ENCODE results near the gene GFM1. TPM values are rescaled to one million over a fixed set of nuclear protein-coding genes. Genes with fewer than 3 reads are reported as not detected.

Gene GFM1
- total and polyA plus RNA-seq, 2 experiments from 2014 or later = 24.5 to 59.9 TPM

- TF ChIP-seq EZH2phosphoT487 (IDR thresholded peaks at IDR 0.05; ENCODE audit: unreplicated experiment) = no peak
- no peak for TF ChIP-seq JUNB (IDR thresholded peaks at IDR 0.05; ENCODE audit: unreplicated experiment)
- TF ChIP-seq STAT1 (IDR thresholded peaks at IDR 0.05; ENCODE audit: unreplicated experiment) = no peak
- TF ChIP-seq, protein P1, sequence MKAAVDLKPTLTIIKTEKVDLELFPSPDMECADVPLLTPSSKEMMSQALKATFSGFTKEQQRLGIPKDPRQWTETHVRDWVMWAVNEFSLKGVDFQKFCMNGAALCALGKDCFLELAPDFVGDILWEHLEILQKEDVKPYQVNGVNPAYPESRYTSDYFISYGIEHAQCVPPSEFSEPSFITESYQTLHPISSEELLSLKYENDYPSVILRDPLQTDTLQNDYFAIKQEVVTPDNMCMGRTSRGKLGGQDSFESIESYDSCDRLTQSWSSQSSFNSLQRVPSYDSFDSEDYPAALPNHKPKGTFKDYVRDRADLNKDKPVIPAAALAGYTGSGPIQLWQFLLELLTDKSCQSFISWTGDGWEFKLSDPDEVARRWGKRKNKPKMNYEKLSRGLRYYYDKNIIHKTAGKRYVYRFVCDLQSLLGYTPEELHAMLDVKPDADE (IDR thresholded peaks at IDR 0.05) = no peak
- no peak for TF ChIP-seq EZH2 (IDR thresholded peaks at IDR 0.05; ENCODE audit: low read depth, unreplicated experiment)
Measured at GRCh38 chr3:158735296-158736033, 91.1 kb downstream of the GFM1 start (continued).

DNA sequence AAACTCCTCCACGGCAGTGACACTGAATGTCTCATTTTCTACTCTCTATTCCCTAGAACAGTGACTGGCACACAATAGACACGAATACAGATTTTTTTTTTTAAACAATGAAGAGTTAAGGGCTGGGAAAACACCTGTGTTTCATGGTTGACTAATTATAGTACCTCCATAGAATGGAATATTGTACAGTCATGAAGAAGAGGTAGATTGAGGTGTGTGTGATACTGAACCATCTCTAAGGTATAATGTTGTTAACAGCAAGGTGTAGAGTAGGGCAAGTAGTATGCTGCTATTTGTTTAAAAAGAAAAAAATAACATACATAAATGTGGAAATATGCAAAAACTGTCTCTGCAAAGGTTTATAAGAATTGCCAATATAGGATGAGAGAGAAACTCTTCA, 93.1 kb downstream of the GFM1 start:
- no peaks in the 10 kb centered on the region for H3K79me2 ChIP-seq (replicated peaks; ENCODE audit: insufficient read depth)
- peaks cover 4% of the 10 kb centered on the region; the same call in 2 of the 3 replicates for H3K9me3 Mint-ChIP-seq
- ATAC-seq = no peak

More for the DNA sequence above, 93.1 kb downstream of the GFM1 start:
- Histone ChIP-seq H3K4me1 (ENCODE audit: insufficient read depth) (no peaks in the 10 kb centered on the region), H3K27ac (ENCODE audit: low read depth) (no peak overlapping the region), H3K27me3 (ENCODE audit: insufficient read depth) (peaks cover 13% of the 10 kb centered on the region; the same call in 1 of the 2 replicates), H3F3A (replicated peaks; ENCODE audit: low read depth) (no peaks in the 10 kb centered on the region), H2AFZ (no peak overlapping the region), H3K36me3 (ENCODE audit: insufficient read depth) (no peaks in the 10 kb centered on the region), H4K20me1 (replicated peaks; ENCODE audit: insufficient read depth) (no peaks in the 10 kb centered on the region), H3K4me2 (no peak overlapping the region), H3K4me3 (no peak overlapping the region), H3K9me2 (ENCODE audit: insufficient read depth) (no peaks in the 10 kb centered on the region)
- Mint-ChIP-seq H3K36me3 (ENCODE audit: low read depth) (peaks cover 5% of the 10 kb centered on the region; the same call in 1 of the 3 replicates), H3K4me1 (no peaks in the 10 kb centered on the region), H3K27me3 (ENCODE audit: insufficient read depth, low read depth, poor library complexity) (peaks cover 10% of the 10 kb centered on the region), H3K27ac (no peak overlapping the region), H3K4me3 (no peak overlapping the region)
- DNase-seq (ENCODE audit: low spot score) = no peak
- TF ChIP-seq STAT1 (IDR thresholded peaks at IDR 0.05; ENCODE audit: unreplicated experiment) (no peak), EZH2 (IDR thresholded peaks at IDR 0.05; ENCODE audit: low read depth, unreplicated experiment) (no peak), EZH2phosphoT487 (IDR thresholded peaks at IDR 0.05; ENCODE audit: unreplicated experiment) (no peak), JUNB (IDR thresholded peaks at IDR 0.05; ENCODE audit: unreplicated experiment) (no peak), ZNF114 (CRISPR knock-in tag; IDR thresholded peaks at IDR 0.05) (no peak), NANOG (IDR thresholded peaks at IDR 0.05; ENCODE audit: borderline replicate concordance) (no peak), REST (IDR thresholded peaks at IDR 0.05; ENCODE audit: unreplicated experiment) (no peak), ZNF331 (CRISPR knock-in tag; IDR thresholded peaks at IDR 0.05; ENCODE audit: low read depth) (no peak)
- TF ChIP-seq, protein P2, sequence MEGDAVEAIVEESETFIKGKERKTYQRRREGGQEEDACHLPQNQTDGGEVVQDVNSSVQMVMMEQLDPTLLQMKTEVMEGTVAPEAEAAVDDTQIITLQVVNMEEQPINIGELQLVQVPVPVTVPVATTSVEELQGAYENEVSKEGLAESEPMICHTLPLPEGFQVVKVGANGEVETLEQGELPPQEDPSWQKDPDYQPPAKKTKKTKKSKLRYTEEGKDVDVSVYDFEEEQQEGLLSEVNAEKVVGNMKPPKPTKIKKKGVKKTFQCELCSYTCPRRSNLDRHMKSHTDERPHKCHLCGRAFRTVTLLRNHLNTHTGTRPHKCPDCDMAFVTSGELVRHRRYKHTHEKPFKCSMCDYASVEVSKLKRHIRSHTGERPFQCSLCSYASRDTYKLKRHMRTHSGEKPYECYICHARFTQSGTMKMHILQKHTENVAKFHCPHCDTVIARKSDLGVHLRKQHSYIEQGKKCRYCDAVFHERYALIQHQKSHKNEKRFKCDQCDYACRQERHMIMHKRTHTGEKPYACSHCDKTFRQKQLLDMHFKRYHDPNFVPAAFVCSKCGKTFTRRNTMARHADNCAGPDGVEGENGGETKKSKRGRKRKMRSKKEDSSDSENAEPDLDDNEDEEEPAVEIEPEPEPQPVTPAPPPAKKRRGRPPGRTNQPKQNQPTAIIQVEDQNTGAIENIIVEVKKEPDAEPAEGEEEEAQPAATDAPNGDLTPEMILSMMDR (conservative IDR thresholded peaks at IDR 0.05; ENCODE audit: low read depth in 2 of 2) = no peak
